HG03103 (cell line): ENCODE data around the gene DNAJB6.

Experiments used
- ATAC-seq: cut with Tn5 transposase; IDR thresholded peaks from one replicate; pipeline ENCODE4 v1.9.1; 2021; ENCODE audit warnings: low read depth; ENCODE audit not compliant: unreplicated experiment

Gene DNAJB6

GRCh38 chr7:157425137-157425731 is 88.4 kb downstream of the DNAJB6 start:
- ATAC-seq, result no peak

GRCh38 chr7:157425761-157426160 is 89.0 kb downstream of the DNAJB6 start:
- no peak for ATAC-seq

- no peak for ATAC-seq
Measured at GRCh38 chr7:157426463-157427301, 89.9 kb downstream of the DNAJB6 start.

- ATAC-seq, result no peak
Measured at GRCh38 chr7:157427811-157428553, 91.2 kb downstream of the DNAJB6 start.

GRCh38 chr7:157428554-157428945 is 91.7 kb downstream of the DNAJB6 start:
- no peak for ATAC-seq

- ATAC-seq, result no peak
Measured at GRCh38 chr7:157429001-157429679, 92.3 kb downstream of the DNAJB6 start.

- ATAC-seq, result no peak
Measured at GRCh38 chr7:157429680-157430224, 92.9 kb downstream of the DNAJB6 start.

- no peak for ATAC-seq
Measured at GRCh38 chr7:157430721-157431120, 93.9 kb downstream of the DNAJB6 start.

- ATAC-seq, result no peak
Measured at GRCh38 chr7:157431173-157431950, 94.6 kb downstream of the DNAJB6 start.

- ATAC-seq, result no peak
Measured at GRCh38 chr7:157431951-157432540, 95.2 kb downstream of the DNAJB6 start.

- ATAC-seq, result no peak
Measured at GRCh38 chr7:157432541-157432956, 95.7 kb downstream of the DNAJB6 start.

GRCh38 chr7:157432957-157433576 is 96.3 kb downstream of the DNAJB6 start:
- no peak for ATAC-seq

- no peak for ATAC-seq
Measured at GRCh38 chr7:157433628-157434027, 96.8 kb downstream of the DNAJB6 start.

- ATAC-seq, result no peak
Measured at GRCh38 chr7:157434231-157434630, 97.4 kb downstream of the DNAJB6 start.

- ATAC-seq, result no peak
Measured at GRCh38 chr7:157434701-157435100, 97.9 kb downstream of the DNAJB6 start.

GRCh38 chr7:157436076-157436475 is 99.3 kb downstream of the DNAJB6 start:
- no peak for ATAC-seq

- ATAC-seq, result no peak
Measured at GRCh38 chr7:157436763-157437480, 100.1 kb downstream of the DNAJB6 start.

- no peak for ATAC-seq
Measured at GRCh38 chr7:157437519-157438061, 100.8 kb downstream of the DNAJB6 start.
